Stimulated activated CD4-positive, alpha-beta T cell treated with anti-CD3 and anti-CD28 coated beads, Interleukin-1b, Interleukin-23, amount 100 ng/mL, for 4 hours (primary cell): ENCODE measurements around the gene FRMD3.
"Not testable (repeated sequence)": the region's sequence is repeated elsewhere in the genome, so short reads cannot be mapped to it uniquely, and the experiment has no call there.

ENCODE experiments used
- DNase-seq, 2 donors: peaks; one replicate each; pipeline ENCODE4 v3.0.0-alpha.2; 2020; ENCODE audit warnings: low read depth in 2 of 2

The FRMD3 gene

DNA sequence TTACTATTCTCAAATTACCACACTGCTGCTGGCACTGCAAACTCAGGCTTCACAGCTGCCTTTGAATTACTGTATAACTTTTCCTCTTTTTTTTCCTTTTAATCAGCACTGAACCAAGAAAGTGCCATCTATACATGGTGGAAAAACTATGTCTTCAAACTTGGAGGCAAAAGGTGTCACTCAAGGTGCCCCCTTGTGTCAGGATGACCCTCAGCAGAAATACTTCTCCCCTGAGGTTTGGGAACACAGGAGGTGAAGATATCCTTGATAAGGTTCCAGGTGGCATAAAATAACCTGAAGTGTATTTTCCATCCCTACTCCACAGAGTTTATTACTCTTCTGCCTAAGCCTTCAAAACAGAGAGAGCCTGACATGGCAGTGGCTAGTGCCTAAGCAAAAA, 14.5 kb downstream of the FRMD3 start:
- DNase-seq, result no peak

DNA sequence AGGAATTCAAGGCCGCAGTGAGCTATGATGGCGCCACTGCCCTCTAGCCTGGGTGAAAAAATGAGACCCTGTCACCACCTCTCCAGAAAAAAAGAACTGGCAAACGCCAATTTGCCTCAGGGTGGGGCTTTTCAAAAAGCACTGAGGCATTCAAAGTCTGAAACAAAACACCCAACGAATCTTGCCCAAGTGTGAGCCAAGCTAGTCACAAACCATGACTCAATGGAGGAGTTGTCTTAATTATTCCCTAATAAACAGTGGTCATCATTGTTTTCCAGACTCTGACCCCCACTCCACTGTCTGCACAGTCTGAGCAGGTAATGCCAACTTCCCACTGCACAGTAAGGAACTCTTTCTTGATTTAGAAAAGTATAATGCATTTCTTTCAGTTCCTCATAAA, 16.8 kb downstream of the FRMD3 start:
- DNase-seq, result no peak

DNA sequence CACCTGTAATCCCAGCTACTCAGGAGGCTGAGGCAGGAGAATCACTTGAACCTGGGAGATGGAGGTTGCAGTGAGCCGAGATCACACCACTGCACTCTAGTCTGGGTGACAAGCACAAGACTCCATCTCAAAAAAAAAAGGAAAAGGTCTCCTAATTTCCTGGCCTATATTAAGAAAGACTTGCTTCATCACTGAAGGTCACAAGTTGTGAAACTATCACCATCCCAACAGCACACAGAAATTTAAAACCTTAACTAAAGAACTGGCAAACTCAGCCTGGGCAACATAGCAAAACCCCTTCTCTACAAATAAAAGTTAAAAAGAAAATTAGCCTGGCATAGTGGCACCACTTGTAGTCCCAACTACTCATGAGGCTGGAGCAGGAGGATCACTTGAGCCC, 17.2 kb downstream of the FRMD3 start:
- DNase-seq, result no peak

DNA sequence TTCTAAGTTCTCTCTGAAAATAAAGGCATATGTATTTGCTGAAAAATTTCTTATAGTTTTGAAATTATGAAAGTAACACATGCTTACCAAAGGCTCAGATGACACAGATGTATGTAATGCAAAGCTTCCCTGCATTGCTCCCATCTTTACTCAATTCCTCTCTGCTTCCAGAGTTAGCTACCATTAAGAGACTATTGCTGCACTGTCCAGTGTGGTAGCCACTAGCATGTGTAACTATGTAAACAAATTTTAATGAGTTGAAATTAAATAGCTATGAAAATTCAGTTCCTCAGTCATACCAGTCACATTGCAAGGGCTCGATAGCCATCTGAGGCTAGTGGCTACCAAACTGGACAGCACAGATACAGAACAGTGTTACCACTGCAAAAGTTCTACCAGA, 17.9 kb downstream of the FRMD3 start:
- no peak for DNase-seq

DNA sequence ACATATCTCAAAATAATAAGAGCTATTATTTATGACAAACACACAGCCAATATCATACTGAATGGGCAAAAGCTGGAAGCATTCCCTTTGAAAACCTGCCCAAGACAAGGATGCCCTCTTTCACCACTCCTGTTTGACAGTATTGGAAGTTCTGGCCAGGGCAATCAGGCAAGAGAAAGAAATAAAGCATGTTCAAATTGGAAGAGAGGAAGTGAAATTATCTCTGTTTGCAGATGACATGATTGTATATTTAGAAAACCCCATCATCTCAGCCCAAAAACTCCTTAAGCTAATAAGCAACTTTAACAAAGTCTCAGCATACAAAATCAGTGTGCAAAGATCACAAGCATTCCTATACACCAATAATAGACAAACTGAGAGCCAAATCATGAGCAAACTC, 20.2 kb downstream of the FRMD3 start:
- not testable (repeated sequence) for DNase-seq

DNA sequence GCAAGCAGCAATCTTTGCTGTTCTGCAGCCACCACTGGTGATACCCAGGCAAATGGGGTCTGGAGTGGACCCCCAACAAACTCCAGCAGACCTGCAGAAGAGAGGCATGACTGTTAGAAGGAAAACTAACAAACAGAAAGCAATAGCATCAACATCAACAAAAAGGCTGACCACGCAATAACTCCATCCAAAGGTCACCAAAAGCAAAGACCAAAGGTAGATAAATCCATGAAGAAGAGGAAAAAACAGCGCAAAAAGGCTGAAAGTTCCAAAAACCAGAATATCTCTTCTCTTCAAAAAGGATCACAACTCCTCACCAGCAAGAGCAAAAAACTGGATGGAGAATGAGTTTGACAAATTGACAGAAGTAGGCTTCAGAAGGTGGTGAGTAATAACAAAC, 23.4 kb downstream of the FRMD3 start:
- DNase-seq, result no peak

DNA sequence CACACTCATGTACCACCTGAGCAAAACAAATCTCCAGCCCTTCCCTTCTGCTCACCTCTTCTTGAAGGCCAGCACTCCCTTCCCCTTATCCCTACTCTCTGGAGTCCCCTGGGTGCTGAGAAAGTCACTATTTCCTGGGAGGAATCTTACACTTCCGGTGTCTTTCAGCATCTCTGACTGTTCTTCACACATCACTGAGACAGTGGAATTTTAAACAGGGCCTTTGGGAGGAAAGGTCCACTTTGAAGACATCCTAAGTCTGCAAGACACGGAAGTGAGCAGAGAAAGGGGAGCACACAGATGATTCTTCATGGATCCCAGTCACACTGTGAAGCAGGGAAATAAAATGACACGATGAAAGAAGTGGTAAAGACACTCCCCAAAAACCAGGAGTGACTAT, 25.6 kb downstream of the FRMD3 start:
- DNase-seq, result no peak

DNA sequence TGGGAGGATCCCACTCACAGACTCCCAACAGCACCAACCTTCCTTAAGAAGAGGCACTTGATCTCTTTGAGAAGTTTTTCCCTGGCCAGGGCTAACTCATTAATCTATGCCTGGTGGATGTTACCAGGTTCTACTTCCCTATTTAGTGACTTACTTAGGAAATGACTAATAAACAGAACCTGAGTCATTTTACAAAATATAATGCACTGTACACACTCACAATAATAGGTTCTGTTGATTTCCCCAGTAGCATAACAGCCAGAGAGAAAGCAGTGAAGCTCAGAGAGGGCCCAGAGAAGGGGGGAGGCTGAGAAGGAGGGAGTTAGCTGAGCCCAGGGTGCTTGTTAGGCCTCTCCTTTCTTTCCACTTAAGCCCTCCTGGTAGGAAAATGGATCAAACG, 27.1 kb downstream of the FRMD3 start:
- no peak for DNase-seq

DNA sequence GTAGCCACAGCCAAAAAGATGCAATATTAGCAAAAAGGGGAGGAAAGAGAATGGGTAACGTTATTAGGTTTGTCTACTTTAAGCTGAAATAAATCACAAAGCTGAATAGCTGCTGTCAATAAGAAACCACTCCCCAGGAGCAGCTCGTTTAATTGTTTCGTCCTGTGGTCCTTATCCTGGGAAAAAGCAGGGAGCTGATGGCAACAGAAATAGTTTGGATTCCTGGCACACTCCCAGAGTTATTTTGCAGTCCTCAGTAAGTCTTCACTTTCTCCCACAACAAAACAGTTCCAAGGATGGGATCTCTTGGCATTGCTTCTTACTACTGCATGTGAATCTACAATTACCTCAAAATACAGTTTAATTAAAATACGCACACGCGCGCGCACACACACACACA, 28.8 kb downstream of the FRMD3 start:
- DNase-seq, result no peak

DNA sequence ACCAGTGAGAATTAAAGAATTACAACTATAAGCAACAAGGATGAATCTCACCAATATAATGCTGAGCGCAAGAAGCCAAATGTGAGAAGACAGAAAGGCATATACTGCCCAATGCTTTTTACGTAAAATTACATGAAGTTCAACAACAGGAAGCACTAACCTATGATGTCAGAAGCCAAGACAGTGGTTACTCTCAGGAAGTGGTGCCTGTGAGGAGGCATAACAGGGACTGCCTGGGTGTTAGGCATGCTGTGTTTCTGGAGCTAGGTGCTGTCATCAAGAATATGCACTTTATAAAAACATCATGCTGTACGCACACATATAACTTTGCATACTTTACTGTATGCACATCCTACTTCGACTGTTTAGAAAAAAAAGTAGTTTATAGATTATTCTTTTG, 30.1 kb downstream of the FRMD3 start:
- no peak for DNase-seq

DNA sequence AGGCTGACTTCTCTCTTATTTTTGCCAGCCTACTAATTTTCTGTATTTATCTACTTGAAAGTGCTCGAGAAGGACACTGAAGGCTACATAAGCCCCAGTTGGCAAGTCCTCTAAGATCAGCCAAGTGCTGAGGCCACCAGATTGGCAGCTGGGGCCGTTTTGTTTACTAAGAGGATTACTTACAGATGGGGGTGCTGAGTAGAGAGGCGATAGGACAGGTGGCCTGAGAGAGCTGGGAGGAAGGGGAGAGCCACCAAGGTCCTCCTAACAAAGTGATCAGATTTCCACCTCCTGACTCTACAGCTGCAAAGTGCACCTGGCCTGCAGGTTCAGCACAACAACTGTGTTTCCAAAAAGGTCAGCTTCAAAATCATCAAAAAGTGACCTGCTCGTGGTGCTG, 32.9 kb downstream of the FRMD3 start:
- no peak for DNase-seq

DNA sequence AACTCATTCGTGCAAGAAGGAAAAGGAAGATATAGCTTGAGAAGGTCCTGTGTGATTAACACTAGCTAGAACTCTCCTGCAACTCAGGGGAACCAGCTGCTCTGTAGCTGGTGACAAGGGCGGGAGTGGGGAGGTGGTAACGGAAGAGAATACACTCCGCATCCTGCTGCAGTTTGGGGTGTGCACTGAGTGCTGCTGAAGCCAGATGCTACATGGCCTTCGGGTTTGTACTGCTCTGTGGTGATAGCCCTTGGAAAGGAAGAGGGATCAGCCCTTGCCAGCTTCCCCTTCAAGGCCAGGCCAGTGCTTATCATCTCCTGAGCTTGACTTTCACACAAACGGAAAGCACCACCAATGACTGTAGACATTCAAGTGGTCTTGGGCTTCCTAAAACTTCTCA, 34.3 kb downstream of the FRMD3 start:
- DNase-seq, result no peak

DNA sequence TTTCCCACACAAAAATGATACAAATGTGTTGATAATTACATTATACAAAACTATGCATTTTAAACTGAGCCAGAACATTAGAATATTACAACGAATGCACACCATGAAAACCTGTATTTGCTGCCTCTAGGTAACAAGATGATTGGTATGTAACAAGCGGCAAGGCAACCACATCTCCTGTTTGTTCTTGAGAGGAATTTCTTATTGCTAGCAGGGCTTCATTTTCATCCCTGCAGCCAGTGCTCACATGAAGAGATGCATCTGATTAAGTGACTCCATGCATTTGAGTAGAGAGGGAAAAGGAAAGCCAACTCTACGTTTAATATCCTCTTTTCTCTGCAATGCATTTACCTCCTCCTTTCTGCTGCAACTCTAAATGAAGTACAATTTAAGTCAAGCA, 36.6 kb downstream of the FRMD3 start:
- DNase-seq, result no peak

DNA sequence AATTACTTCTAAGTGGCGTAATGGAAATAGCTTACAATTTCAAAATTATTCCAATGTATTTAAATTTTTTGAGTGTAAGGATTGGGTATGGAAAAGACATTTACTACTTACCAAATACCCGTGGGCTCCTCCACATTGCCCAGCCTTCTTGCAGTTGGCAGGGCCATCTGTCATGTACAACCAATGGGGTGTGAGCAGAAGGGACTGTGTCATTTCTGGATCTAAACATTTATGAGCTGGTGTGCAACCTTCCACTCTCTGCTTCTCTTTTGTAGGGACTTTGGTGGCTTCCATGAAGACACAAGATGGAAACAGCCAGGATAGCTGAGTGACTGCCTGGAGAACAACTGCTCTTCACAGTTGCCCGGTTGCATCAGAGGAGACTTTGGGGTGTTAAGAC, 40.8 kb downstream of the FRMD3 start:
- no peak for DNase-seq

DNA sequence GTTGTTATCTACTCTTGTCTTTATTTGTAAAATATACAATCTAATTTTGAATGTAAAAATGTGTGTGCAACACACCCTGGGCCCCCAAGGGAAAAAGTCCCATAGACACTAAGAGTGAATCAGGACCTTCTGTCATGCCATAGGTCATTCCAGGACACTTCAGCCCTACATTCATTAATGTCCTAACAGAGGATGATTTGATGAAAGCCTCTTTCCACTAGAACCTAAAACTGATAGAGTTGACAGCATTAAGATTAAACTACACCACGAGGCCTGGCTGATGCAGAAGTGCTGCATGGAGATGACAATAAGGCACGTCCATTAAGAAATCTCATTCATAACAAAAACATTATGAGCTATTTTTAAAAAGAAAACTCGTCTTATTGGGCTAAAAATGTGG, 46.2 kb downstream of the FRMD3 start:
- no peak for DNase-seq

DNA sequence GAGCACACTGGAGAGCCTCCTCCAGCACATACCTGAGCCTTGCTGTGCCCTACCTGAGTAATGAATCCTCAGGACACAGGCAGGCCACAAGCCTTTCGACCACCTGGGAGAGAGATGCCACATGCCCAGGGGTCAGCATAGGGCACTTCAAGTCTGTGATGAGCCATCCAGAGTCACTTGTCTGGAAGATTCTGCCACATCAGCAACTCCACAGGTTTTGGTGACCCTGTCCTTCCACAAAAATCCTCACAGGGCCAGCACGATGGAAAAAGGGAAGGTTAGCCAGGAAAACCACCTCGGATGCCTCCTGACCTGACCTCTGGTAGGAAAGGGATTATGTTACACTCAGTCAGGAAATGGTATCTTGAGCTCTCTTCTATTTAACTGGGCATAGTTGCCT, 46.8 kb downstream of the FRMD3 start:
- DNase-seq, result no peak

DNA sequence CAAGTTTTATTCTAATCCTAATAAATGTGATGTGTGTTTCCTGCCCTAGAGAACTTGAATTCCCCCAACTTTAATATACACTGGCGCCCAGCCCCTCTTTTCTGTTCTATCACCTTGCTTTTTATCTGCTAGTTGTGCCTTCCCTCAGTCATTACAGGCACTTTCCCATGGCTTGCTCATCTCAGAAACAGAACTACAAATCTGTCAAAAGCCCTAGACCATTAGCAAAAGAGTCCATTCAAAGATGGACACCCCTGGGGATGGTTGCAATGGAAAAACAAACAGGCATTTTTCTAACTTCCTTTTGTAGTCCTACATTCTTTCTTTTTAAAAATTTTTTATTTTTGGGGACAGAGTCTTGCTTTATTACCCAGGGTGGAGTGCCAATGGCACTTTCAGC, 48.2 kb downstream of the FRMD3 start:
- DNase-seq, result no peak

DNA sequence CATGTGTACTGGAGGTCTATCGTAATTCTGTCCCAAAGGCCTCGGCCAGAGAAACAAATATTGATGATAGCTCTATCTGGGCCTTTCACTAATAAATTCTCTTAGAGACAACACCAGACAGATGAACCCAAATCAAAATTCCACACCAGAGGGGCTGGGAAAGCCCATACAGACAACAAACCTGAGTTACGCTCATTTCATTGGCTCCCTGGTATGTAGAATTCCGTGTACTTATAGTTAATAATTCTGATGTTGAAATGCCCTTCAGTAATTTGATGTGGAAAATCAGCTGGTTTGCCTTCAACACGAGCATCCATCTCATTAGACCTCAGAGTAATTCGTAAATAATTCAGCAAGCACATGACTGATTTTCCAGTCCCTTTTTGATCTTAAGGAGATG, 53.2 kb downstream of the FRMD3 start:
- no peak for DNase-seq

DNA sequence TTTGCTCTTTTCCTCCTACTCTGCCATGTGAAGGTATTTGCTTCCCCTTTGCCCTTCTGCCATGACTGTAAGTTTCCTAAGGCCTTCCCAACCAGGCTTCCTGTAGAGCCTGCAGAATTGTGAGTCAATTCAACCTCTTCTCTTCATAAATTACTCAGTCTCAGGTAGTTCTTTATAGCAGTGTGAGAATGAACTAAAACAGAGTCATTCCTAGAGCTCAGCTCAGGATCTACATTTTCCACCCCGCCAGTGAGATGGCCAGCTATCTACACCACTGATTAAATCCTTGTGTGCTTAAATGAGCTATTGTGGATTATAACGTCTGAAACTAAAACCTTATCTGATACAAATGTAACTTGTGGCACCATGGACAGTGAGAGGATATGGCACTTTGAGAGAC, 55.0 kb downstream of the FRMD3 start:
- DNase-seq, result no peak

DNA sequence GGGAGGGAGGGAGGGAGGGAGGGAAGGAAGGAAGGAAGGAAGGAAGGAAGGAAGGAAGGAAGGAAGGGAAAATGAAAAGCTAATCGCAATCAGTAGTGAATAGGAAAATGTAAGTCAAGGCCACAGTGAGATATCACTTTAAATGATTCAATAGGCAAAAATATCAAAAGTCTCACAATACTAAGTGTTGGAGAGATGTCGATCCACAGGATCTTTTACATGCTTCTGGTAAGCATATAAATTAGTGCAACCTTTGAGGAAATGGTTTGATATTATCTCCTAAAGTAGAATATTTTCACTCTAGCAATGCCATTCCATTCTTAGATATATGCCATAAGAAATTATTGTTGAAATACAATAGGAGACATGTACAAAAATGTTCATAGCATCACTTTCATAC, 58.4 kb downstream of the FRMD3 start:
- DNase-seq, result no peak

DNA sequence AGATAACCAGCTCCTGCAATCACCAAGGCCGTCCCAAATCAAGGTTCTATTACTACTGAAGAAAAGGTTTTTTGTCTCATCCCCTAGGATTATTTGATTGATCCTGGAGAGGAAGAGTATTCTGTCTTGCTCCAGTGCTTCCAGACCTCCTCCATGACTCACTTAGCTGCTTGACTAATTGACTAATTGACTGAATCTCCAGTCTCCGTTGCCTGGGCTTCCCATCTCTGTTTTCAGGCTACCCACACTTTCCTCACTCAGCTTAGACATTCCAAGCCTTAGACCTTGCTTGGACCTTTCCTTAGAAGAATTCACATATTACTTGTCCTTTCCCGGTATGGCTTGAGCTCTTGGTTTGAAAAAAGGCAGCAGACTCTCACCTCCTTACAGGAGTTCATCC, 60.6 kb downstream of the FRMD3 start:
- no peak for DNase-seq

DNA sequence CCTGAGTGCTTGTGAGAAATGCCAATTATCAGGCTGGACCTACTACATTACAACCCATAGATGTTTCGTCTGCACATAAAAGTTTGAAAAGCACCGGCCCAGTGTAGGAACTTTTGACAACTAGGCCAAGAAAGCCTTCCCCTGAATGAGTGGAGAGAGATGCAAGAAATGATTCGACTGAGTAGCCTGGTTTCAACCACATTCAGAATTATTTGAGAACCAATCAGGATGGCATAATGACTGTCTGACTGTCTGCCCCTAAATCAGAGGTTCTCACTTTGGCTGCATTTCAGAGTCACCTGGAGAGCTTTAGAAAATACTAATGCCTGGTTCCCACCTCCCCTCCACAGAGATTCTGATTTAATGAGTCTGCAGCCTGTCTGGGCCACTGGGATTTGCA, 61.1 kb downstream of the FRMD3 start:
- DNase-seq, result no peak

DNA sequence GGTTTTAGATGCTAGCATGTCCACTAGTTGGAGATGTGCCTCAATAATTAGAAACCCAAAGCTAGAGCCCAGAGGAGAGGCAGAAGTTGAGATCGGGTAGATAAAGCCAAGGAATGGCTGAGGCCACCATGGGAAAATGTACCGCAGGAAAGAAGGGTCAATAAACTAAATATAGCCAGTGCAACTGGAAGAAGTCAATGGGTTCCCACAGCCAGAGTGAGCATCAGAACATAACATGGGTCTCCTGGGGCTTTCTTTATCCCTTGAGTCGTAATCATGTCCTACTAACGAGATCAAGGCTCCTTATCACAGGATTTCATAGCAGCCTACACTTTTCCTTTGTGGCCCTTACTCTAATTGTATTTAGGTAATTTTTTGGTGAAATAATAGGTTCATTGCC, 61.7 kb downstream of the FRMD3 start:
- no peak for DNase-seq

DNA sequence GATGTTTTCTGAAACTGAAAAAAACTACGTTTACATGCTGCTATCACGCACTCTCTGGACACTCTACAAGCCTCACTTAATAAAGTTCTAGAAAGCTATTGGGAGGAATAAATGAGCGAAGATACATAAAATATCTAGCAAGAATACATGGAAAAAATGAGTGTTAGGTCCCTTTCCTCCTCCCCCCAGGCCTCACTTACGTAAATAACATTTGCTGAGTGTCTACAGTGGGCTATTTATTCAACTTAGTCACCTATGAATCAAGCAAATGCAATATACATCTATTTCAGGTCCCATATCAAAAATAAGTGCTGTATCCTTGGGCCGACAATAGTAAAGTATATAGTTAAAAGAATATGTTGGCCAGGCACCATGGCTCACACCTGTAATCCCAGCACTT, 62.5 kb downstream of the FRMD3 start:
- no peak for DNase-seq

DNA sequence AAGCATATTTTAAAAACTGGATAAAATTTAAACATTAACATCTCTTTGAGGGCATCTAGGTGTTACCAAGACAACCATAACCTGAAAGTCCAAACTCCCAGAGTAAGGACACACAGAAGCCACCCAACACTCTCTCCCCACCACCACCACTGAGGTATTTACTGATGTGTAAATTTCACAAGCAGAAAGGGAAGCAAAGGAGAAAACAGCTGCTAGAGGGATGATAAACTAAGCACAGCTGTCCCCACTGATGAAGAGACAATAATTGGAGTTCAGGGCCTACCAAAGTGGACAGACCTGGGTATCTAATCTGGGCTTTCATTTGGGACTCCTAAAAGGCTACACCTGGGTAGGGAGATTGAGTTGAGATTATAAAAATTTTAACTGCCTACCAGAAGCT, 63.6 kb downstream of the FRMD3 start:
- DNase-seq, result no peak
